Raji (cell line): ENCODE results near the gene SOCS2.

Source experiments
- POLR2A ChIP-seq: IDR thresholded peaks from 2 replicates; pipeline ENCODE4 v1.6.1; 2011; ENCODE audit warnings: low read depth, low read length, control low read depth; ENCODE audit not compliant: insufficient read depth

Gene SOCS2

GRCh38 chr12:93550748-93551611 lies 21.5 kb upstream of the SOCS2 start:
- no peak for TF ChIP-seq POLR2A

DNA sequence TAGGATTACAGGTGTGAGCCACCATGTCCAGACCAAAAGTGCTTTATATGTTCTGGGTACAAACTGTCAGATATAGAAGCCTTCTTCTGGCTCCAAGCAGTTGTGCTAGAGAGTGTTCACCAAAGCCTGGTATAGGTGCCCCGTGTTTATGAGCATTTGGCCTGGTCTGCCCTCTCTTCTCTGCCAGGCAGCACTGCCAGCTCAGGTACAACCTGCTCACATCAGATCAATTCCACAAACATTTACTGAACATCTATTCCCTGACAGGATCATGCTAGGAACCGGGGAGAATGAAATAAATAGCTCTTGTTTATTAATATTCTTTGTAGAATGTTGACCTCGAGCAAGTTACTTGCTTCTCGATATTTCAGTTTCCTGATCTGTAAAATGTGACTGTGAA lies 20.0 kb upstream of the SOCS2 start:
- no peak for TF ChIP-seq POLR2A

DNA sequence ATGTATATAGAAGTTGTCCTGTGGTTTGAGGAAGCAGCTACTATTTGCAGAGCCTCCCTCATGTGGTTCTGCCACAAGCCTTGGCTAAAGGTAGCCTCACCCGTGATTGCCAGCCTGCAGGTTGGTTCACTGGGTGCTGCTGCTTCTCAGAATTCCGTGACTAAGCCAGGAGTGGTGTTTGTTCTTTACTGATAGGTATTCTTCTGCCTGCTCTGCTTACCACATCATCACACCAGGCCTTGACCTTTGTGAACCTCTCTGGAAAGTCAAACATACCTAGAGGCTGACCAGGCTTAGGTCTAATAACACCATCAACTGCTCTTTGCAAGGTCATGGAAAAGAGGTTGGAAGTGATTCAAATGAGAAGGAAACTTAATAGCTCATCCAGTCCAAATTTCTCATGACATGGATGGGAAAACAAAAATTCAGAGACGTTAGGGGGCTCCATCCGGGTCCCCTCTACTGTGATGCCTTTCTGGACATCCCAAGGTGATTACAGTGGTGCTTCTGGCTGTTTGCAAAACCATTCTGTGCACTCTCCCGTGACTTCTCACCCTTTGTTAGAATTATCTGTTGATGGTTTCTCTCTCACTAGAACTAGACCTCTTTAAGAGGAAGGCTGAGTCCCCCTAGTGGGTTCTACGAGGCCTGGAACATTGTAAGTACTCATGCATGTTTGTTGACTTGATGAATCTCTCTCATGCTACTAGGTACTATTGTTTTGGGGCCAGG lies 8.5 kb upstream of the SOCS2 start:
- TF ChIP-seq POLR2A, result no peak

- TF ChIP-seq POLR2A, result no peak
Measured at GRCh38 chr12:93565760-93566159, 6.7 kb upstream of the SOCS2 start.

DNA sequence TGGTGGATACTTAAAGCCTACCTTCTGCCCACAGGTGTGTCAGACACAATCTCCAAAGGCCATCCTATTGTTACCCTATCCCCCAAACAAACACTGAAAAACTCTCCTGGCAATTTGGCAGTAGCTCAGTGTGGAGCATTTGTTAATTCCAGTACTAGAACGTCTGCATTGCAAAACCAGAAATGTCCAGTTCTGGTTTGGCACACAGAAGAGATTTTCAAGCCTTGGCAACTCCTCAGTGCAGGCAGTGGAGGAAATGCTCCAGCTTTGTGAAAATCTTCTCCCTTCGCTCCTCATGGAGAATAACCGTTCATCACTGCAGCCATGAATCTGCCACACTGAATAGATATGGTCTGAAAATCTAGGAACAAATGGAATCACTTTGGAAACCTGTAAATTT lies 5.3 kb upstream of the SOCS2 start:
- TF ChIP-seq POLR2A, result no peak

DNA sequence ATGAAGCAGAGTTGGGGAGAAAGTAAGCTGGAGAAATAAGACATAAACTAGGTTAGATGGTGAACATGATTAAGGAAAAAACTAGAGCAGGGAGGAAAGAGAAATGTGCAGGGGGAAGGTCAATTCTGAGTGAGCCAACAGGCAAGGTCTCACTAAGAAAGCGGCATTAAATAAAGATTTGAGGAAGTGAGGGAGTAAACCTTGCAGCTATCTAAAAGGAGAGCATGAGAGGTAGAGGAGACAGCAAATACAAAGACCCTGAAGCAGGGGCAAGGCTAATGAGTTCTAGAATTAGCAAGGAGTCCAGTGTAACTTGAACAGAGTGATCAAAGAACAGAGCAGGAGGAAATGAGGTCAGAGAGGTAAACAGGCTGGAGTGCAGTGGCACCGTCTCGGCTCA lies 4.4 kb upstream of the SOCS2 start:
- no peak for TF ChIP-seq POLR2A

GRCh38 chr12:93569301-93569655 lies 3.2 kb upstream of the SOCS2 start:
- TF ChIP-seq POLR2A, result no peak

- no peak for TF ChIP-seq POLR2A
Measured at GRCh38 chr12:93569656-93570551, 2.6 kb upstream of the SOCS2 start.

DNA sequence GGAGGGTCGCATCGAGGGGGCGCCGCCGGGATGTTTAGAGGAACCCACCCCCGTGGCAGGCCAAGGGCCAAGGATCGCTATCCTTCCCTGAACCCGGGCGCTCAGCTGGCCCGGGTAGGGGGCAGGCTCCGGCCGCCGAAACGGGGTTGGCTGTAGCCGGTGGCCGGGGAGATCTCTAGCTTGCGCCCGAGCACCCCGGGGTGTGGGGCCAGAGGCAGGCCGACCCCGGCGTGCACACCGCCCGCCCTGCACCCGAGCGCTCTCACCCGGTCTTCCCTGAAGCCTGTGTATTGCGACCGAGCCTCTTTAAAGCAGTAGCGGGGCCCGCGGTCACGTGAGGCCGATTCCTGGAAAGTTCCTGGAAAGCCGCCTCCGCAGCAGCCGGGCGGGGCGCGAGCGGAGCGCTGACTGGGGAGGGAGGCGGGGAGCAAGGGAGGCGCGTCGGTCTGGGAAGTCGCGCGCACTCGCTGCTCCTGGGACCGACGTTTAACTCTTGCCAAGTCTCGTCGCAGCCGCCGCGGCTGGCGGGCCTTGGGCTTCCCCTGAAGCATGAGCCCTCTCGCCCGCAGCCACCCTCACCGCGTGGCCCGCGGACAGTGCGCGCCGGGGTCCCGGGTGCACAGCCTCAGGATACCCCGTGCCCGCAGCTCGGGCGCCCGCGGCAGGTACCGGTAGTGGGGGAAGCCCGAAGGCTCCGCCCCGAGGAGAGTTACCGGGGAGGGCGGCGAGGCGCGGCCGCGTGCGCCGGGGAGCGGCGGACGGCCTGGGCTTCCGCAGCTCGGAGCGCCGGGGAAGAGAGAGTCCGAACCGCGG lies 1.7 kb upstream of the SOCS2 start:
- TF ChIP-seq POLR2A, result no peak

DNA sequence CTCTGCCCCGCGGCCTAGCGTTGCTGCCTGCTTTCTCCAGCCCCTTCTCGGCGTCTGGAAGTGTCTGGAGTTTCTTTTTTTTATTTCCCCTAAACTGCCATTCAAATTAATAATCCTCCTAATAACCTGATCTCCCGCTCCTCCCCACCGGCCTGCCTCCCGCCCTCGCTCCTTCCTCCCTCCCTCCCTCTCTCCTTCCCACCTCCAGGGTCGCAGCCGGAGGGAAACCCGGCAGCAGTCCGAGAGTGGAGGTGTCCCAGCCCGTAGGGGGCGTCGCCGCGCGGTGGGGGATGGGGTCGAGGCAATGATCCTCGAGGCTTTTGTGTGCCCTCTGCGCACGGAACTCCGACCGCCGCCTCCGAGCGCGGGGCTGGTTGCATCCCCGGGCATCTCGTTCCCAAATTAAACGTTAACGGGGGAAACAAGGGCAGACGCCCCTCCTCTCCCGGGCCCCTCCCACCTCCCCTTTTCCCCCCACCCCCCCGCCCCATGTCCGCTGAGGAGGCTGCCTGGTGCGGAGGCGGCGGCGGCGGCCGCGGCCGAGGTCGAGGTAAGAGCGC lies 1.0 kb upstream of the SOCS2 start:
- no peak for TF ChIP-seq POLR2A

- no peak for TF ChIP-seq POLR2A
Measured at GRCh38 chr12:93572712-93573551, 457 bp downstream of the SOCS2 start.

DNA sequence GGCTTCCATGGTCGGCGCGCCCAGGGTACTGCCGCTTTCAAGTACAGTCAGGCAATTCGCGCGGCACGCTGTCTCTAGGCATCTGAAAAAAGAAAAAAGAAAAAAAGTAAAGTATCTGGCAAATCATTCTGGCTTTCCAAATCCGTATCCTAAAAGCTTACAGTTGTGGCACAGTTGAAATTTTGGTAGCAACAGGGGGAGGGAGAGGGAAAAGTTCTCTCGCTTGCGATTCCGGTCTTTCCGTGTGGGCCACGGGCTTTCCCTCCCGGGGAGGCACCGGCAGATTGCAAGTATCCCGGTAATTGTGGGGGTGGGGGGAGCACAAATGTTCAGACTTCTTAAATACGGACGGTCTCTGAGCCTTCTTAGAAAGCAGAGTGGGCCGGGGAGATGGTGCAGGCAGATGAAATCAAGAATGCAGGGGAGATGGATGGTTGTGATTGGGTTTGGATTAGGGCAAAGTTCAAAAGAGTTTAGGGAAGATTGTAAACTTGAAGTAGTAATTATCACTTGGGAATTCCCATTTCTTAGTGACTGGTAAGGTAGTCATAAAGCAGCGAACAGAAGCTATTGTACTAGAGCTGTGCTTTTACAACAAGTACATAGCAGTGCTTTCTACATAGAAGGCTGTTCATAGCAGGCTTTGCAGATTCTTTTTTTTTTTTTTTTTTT lies 1.2 kb downstream of the SOCS2 start:
- TF ChIP-seq POLR2A, result no peak

- TF ChIP-seq POLR2A, result no peak
Measured at GRCh38 chr12:93577222-93577621, 4.7 kb downstream of the SOCS2 start.
